MM.1S (cell line): Measurements from ENCODE around the gene PROC.

Source experiments
- DNase-seq: peaks from one replicate; pipeline ENCODE4 v3.0.0-alpha.2; 2015
- H2AFZ ChIP-seq: fragments of 300-600 bp; sonication (generic); 2 replicates; pipeline ENCODE4 v1.6.0; 2016; ENCODE audit warnings: antibody characterized with exemption, low read length
- H3F3A ChIP-seq: fragments of 300-600 bp; sonication (generic); 2 replicates; pipeline ENCODE4 v1.6.1; 2016; ENCODE audit warnings: mild to moderate bottlenecking, antibody characterized with exemption, low read length, moderate library complexity, mixed read lengths; ENCODE audit not compliant: insufficient read depth
- H3K27ac ChIP-seq: fragments of 300-600 bp; sonication (generic); 2 replicates; pipeline ENCODE4 v1.5.1; 2016; ENCODE audit warnings: mild to moderate bottlenecking, low read length
- H3K27me3 ChIP-seq: fragments of 300-600 bp; sonication (generic); replicated peaks from 2 replicates; pipeline ENCODE4 v1.6.0; 2016; ENCODE audit warnings: low read length; ENCODE audit not compliant: insufficient read depth
- H3K36me3 ChIP-seq: fragments of 300-600 bp; sonication (generic); replicated peaks from 2 replicates; pipeline ENCODE4 v1.6.1; 2016; ENCODE audit warnings: mild to moderate bottlenecking, low read length, mixed read lengths; ENCODE audit not compliant: insufficient read depth
- H3K4me1 ChIP-seq: fragments of 300-600 bp; sonication (generic); 2 replicates; pipeline ENCODE4 v1.6.1; 2016; ENCODE audit warnings: low read length, mixed read lengths
- H3K4me2 ChIP-seq: fragments of 300-600 bp; sonication (generic); 2 replicates; pipeline ENCODE4 v1.6.0; 2016; ENCODE audit warnings: low read depth, low read length
- H3K4me3 ChIP-seq: fragments of 300-600 bp; sonication (generic); 2 replicates; pipeline ENCODE4 v1.5.1; 2016; ENCODE audit warnings: low read length, mixed read lengths
- H3K79me2 ChIP-seq: fragments of 300-600 bp; sonication (generic); 2 replicates; pipeline ENCODE4 v1.6.1; 2016; ENCODE audit warnings: mixed run types, low read length, mixed read lengths
- H3K9ac ChIP-seq: fragments of 300-600 bp; sonication (generic); 2 replicates; pipeline ENCODE4 v1.6.1; 2016; ENCODE audit warnings: low read length, mixed read lengths
- H3K9me2 ChIP-seq: fragments of 300-600 bp; sonication (generic); replicated peaks from 2 replicates; pipeline ENCODE4 v1.6.1; 2016; ENCODE audit warnings: mild to moderate bottlenecking, low read length, mixed read lengths; ENCODE audit not compliant: insufficient read depth
- H3K9me3 ChIP-seq: fragments of 300-600 bp; sonication (generic); replicated peaks from 2 replicates; pipeline ENCODE4 v1.6.1; 2016; ENCODE audit warnings: mild to moderate bottlenecking, low read length, mixed read lengths; ENCODE audit not compliant: insufficient read depth
- H4K20me1 ChIP-seq: fragments of 300-600 bp; sonication (generic); 2 replicates; pipeline ENCODE4 v1.6.1; 2016; ENCODE audit warnings: mild to moderate bottlenecking, low read length, moderate library complexity, mixed read lengths; ENCODE audit not compliant: insufficient read depth
- EZH2 ChIP-seq: fragments of 300-600 bp; sonication (generic); optimal IDR thresholded peaks from 2 replicates; pipeline ENCODE3; 2017; ENCODE audit warnings: low read depth, mild to moderate bottlenecking, antibody characterized with exemption, low read length, mixed read lengths
- EZH2phosphoT487 ChIP-seq: fragments of 300-600 bp; sonication (generic); IDR thresholded peaks from 2 replicates; pipeline ENCODE4 v1.6.1; 2018; ENCODE audit warnings: antibody characterized with exemption, low read length
- TF ChIP-seq, protein P1 (sequence below): fragments of 300-600 bp; sonication (generic); IDR thresholded peaks from 2 replicates; pipeline ENCODE4 v1.5.1; 2016; ENCODE audit warnings: antibody characterized with exemption, low read length, mixed read lengths

The PROC gene

DNA sequence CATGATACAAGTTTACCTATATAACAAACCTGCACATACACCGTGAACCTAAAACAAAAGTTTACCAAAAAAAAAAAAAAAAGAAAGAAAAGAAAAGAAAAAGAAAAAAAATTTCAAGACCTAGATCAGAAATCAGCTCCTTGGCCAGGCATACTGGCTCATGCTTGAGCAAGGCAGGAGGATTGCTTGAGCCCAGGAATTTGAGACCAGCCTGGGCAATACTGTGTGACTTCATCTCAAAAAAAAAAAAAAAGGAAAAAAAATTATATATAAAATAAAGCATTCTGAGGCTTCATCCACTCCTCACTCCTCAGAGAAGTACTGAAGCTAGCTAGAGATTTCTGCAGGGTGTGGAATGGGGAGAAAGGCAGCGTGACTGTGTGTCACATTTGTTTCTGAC is 11.8 kb upstream of the PROC start:
- no peaks in the 10 kb centered on the region for H3K36me3 ChIP-seq
- DNase-seq, result no peak
- H3K27ac ChIP-seq, result no peak overlapping the region
- no peak overlapping the region for H3K9ac ChIP-seq
- H3K4me3 ChIP-seq, result no peak overlapping the region
- H3K9me2 ChIP-seq, result no peaks in the 10 kb centered on the region
- H4K20me1 ChIP-seq, result no peaks in the 10 kb centered on the region
- H3K4me2 ChIP-seq, result no peak overlapping the region
- TF ChIP-seq, protein P1, sequence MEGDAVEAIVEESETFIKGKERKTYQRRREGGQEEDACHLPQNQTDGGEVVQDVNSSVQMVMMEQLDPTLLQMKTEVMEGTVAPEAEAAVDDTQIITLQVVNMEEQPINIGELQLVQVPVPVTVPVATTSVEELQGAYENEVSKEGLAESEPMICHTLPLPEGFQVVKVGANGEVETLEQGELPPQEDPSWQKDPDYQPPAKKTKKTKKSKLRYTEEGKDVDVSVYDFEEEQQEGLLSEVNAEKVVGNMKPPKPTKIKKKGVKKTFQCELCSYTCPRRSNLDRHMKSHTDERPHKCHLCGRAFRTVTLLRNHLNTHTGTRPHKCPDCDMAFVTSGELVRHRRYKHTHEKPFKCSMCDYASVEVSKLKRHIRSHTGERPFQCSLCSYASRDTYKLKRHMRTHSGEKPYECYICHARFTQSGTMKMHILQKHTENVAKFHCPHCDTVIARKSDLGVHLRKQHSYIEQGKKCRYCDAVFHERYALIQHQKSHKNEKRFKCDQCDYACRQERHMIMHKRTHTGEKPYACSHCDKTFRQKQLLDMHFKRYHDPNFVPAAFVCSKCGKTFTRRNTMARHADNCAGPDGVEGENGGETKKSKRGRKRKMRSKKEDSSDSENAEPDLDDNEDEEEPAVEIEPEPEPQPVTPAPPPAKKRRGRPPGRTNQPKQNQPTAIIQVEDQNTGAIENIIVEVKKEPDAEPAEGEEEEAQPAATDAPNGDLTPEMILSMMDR, result no peak
- TF ChIP-seq EZH2phosphoT487, result no peak
- TF ChIP-seq EZH2, result no peak
- no peaks in the 10 kb centered on the region for H3K9me3 ChIP-seq
- H2AFZ ChIP-seq, result no peak overlapping the region
- H3K27me3 ChIP-seq, result no peaks in the 10 kb centered on the region
- peaks cover 12% of the 10 kb centered on the region for H3F3A ChIP-seq
- H3K4me1 ChIP-seq, result peaks cover 26% of the 10 kb centered on the region
- no peaks in the 10 kb centered on the region for H3K79me2 ChIP-seq

DNA sequence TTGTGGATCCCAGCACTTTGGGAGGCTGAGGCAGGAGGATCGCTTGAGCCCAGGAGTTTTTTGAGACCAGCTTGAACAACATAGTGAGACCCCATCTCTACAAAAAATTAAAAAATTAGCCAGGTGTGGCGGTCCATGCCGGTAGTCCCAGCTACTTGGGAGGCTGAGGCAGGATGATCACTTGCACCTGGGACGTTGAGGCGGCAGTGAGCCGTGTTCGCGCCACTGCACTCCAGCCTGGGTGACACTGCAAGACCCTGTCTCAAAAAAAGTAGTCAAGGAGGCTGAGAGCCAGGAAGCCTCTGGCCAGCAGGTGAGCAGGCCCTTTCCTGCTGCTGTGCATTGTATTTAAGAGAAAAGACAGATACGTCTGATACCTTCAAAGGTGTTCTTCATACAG is 11.1 kb upstream of the PROC start:
- Histone ChIP-seq H3K4me1 (peaks cover 27% of the 10 kb centered on the region), H3K4me3 (no peak overlapping the region), H3K4me2 (no peak overlapping the region), H3K9me3 (no peaks in the 10 kb centered on the region), H3K27ac (no peak overlapping the region), H3K79me2 (no peaks in the 10 kb centered on the region), H3K36me3 (no peaks in the 10 kb centered on the region), H3K27me3 (no peaks in the 10 kb centered on the region), H3K9ac (no peak overlapping the region), H3K9me2 (no peaks in the 10 kb centered on the region), H4K20me1 (no peaks in the 10 kb centered on the region), H3F3A (peaks cover 12% of the 10 kb centered on the region), H2AFZ (no peak overlapping the region)
- no peak for DNase-seq
- TF ChIP-seq EZH2, result no peak
- TF ChIP-seq, protein P1, result no peak
- no peak for TF ChIP-seq EZH2phosphoT487

DNA sequence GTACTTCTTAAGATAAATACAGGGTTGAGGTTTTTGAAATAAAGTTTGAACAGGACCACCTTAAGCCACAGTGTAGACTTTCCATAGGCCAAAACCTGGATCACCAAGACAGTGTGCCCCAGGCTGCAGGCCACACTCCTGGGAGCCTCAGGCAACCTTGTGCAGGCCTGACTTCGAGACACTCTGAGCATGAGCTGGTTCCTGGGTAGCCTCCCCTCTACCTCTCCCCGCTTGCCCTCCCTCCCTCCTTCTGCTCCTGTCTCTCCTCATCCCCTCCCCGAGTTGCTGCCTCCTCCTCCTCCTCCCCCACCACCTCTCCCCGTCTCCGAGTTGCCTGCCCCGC is 10.6 kb upstream of the PROC start:
- Histone ChIP-seq H3K79me2 (no peaks in the 10 kb centered on the region), H3K9me3 (no peaks in the 10 kb centered on the region), H3K27me3 (no peaks in the 10 kb centered on the region), H3K4me3 (no peak overlapping the region; the same call in 1 of the 2 replicates), H4K20me1 (no peaks in the 10 kb centered on the region), H3F3A (peaks cover 12% of the 10 kb centered on the region), H3K36me3 (no peaks in the 10 kb centered on the region), H3K9me2 (no peaks in the 10 kb centered on the region), H3K27ac (no peak overlapping the region; the same call in 1 of the 2 replicates), H3K4me1 (peaks cover 27% of the 10 kb centered on the region), H2AFZ (peak overlapping the region; percentile 20; the same call in 1 of the 2 replicates), H3K9ac (no peak overlapping the region), H3K4me2 (peak overlapping the region; percentile 28; the same call in 1 of the 2 replicates)
- DNase-seq, result peak; percentile 21
- TF ChIP-seq EZH2, result no peak
- TF ChIP-seq EZH2phosphoT487, result no peak
- TF ChIP-seq, protein P1, result no peak
